GM10266 (cell line): ENCODE data around the gene FLT3LG.

Experiments
- DNase-seq: peaks from one replicate; pipeline ENCODE4 v3.0.0; 2012; ENCODE audit errors: extremely low spot score
- CTCF ChIP-seq: IDR thresholded peaks from 2 replicates; pipeline ENCODE4 v1.5.1; 2012; ENCODE audit warnings: mild to moderate bottlenecking, low read depth; ENCODE audit not compliant: control insufficient read depth, insufficient read depth; ENCODE audit errors: missing control alignments

The FLT3LG gene

GRCh38 chr19:49486710-49487276, 12.8 kb downstream of the FLT3LG start:
- TF ChIP-seq CTCF: no peak
- no peak for DNase-seq

- DNase-seq: peak; percentile 96
- no peak for TF ChIP-seq CTCF
Observed at GRCh38 chr19:49487277-49488045, 13.4 kb downstream of the FLT3LG start, which contains the start of gene RPL13A. Gene RPL13A (plus strand): TSS chr19:49487608. CDS start chr19:49487630, 22 bp downstream.

- DNase-seq: no peak
- no peak for TF ChIP-seq CTCF
Observed at GRCh38 chr19:49488046-49488862, 14.2 kb downstream of the FLT3LG start.

GRCh38 chr19:49488863-49489537, 15.0 kb downstream of the FLT3LG start:
- TF ChIP-seq CTCF: no peak
- no peak for DNase-seq

GRCh38 chr19:49489601-49490167, 15.7 kb downstream of the FLT3LG start:
- peak; percentile 50 for TF ChIP-seq CTCF
- no peak for DNase-seq

- TF ChIP-seq CTCF: no peak
- no peak for DNase-seq
Observed at GRCh38 chr19:49490287-49491029, 16.4 kb downstream of the FLT3LG start.
